ENCODE data around the gene SDK2.

Gene SDK2

GRCh38 chr17:73644145-73645049 is at the start of gene SDK2:
Gene SDK2, minus strand, starts transcription at chr17:73644445. Its CDS starts 357 bp downstream, at chr17:73644088.
- DNase-seq: no peak

DNA sequence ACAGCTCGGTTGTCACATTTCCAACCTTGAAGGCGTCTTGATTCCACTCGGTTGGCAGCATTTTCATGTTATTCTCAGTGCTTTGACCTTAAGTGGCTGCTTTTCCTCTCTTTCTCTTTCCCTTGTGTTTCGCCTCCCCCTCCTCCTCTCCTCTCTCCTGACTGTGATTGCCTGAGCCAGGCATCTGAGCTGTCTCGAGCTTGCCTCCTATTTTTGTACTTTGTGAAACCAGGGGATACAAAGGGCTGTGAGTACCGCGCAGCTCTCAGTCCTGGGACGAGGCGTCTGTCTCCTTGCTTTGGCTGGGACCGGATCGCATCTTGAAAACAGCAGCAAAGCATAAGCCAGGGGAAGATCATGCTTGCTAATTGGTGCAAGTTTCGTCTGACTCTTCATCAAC is 48.8 kb upstream of the SDK2 start:
- DNase-seq: no peak

GRCh38 chr17:73691321-73691766 is 47.1 kb upstream of the SDK2 start:
- DNase-seq: no peak

DNA sequence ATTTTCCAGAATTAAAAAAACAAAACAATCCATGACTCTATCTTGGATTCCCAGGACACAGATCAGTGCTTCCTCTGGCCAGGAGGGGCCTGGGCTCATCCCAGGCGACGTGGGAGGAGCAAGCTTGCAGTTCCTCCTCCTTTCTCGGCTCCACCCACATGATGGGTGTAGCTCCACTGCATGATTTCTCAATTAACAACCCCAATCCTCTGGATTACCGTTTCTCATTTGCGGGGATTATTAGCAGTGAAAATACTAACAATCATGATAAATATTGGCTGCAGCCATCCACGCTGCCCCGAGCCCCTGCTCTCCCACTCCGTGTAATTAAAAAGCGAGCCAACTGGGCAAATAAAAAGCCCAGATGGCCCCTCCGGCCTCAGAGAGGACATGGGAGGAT is 46.4 kb upstream of the SDK2 start:
- no peak for DNase-seq

DNA sequence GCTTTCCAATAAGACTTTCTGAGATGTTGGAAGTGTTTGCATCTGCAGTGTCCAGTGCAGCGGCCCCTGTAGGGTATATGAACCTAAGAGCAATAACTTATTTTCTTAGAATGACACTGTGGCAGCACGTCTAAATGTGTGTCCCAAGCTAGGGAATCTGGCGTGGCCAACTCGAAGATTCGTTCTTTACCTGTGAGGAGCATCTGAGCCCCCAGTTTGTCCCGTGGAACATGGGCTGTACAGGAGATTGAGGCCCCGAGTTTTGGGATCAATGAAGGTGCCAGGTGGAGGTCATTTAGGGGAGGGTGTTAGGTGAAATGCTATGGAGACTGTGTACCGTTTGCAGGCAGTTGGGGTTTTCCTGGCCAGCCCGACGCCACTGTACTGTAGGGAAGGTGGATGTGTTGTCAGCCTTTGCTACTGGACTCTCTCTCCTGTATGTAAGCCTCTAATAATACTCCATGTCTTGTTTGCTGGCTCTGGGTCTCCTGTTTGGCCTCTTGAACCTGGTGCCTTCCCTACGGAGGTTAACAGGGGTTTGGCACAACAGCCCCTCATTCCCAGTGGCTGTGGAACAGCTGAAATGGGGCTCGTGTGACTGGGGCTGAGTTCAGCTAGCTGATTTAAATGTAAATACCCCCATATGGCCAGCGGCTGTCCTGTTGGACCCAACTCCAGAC is 45.5 kb upstream of the SDK2 start:
- no peak for DNase-seq

DNA sequence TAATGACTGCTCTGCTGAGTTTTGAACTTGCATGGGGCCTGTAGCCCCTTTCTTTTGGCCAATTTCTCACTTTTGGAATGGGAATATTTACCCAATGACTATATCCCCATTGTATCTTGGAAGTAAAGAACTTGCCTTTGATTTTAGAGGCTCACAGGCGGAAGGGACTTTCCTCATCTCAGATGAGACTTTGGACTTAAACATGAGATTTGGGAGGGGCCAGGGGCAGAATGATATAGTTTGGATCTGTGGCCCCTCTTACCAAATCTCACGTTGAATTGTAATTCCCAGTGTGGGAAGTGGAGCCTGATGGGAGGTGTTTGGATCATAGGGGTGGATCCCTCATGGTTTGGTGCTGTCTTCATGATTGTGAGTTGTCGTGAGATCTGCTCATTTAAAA is 42.7 kb upstream of the SDK2 start:
- DNase-seq: no peak

DNA sequence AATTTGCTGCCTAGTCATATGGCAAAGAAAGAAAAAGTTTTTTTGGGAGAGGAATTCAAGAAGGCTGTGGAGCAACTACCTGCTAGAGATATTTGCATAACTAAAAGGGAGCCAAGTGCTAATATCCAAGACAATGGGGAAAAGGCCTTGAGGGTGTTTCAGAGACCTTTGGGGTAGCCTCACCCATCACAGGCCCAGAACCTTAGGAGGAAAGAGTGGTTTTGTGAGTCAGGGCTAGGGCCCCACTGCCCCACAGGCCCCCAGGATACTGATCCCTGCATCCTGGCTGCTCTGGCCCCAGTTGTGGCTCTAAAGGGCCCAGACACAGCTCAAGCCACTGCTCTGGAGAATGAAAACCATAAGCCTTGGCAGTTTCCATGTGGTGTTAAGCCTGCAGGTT is 41.9 kb upstream of the SDK2 start:
- no peak for DNase-seq

GRCh38 chr17:73684183-73684582 is 39.9 kb upstream of the SDK2 start:
- no peak for DNase-seq

- DNase-seq: peak; percentile 42
These were observed 39.5 kb upstream of the SDK2 start for GRCh38 chr17:73683771-73684170.

- DNase-seq: no peak
These were observed 37.7 kb upstream of the SDK2 start for GRCh38 chr17:73681946-73682345.

- no peak for DNase-seq
These were observed 35.2 kb upstream of the SDK2 start for GRCh38 chr17:73679476-73679875.

GRCh38 chr17:73678999-73679398 is 34.8 kb upstream of the SDK2 start:
- no peak for DNase-seq

DNA sequence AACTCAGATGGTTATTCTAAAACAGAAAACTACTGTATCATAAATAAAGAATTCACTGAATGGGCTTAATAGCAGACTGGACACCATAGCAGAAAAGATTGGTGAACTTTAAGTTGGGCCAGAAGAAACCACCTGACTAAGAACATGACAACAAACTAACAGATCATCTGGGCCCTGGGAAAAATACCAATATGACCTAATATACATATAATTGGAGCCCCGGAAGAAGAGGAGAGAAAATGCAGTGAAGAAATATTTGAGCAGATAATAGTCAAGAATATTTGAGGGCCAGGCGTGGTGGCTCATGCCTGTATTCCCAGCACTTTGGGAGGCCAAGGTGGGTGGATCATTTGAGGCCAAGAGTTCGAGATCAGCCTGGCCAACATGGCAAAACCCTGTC is 25.5 kb upstream of the SDK2 start:
- no peak for DNase-seq

DNA sequence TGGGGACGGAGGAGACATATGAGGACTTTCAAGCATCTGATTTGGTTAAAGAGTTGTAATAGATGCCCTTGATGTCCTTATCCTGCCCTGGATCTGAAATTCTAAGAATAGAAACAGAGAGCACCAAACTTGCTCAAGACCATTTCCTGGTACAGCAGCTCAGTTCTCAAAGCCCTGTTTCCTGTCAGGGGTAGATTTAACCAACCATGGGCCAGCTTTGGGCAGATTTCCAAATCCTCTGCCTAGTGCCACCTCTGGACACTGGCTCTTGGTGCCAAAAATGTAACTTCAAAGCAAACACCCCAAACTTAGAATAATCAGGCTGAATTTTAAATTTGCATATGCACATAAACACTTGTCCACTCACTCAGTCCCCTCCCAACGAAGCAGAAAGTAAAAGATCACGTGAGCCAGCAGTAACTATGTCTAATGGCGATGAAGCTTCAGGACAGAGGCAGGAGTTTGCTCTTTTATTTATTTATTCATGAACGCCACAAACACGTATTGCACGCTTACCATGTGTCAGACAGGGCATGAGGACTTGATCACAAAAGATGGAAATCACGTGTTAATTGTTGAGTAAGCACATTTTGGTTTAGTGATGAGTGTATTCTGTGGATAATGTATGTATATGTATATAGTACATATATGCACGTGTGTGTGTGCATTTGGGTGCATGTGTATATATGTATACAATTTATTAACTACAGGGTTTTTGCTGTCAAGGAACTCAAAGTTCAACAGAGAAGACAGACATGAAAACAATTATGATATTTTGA is 23.1 kb upstream of the SDK2 start:
- DNase-seq: no peak

DNA sequence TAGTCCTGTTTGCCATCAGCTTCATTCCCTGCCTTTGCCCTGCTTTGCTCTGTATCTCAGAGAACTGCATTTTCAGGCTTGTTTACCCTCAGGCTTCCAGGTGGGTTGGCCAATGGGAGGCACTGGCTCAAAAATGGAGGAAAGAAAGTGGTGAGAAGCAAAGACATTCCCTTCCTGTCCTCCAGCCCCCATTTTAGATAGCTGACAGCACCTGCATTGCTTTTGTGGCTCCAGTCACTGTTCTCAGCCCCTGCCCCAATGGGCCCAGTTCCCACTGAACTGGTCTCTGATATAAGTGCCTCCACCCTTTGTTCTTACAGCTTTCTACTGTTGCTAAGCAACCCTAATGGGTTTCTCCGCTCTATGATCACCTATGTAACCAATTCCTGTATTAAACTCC is 19.4 kb upstream of the SDK2 start:
- DNase-seq: peak; percentile 18

DNA sequence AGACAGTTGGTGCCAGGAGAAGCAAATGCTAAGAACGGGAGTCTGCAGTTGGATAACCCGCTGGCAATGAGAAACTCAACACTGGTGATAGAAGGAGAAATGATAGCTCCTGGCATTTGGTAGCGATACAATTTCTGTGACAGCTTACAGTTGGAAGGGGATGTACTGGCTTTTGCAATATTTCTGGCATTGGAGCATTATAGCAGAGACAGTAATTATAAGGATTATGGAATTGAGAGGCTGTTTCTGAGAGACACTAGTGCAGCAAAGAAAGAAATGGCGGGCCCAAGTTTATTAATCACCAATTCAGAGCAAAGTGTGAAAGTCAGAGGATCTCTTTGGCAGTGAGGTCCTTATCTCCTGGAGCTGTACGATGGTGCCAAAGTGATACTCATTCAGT is 16.1 kb upstream of the SDK2 start:
- no peak for DNase-seq

- no peak for DNase-seq
These were observed 14.7 kb upstream of the SDK2 start for GRCh38 chr17:73658821-73659515.

- no peak for DNase-seq
These were observed 13.3 kb upstream of the SDK2 start for GRCh38 chr17:73657473-73658116.

GRCh38 chr17:73654241-73654640 is 10.0 kb upstream of the SDK2 start:
- no peak for DNase-seq

GRCh38 chr17:73653810-73654209 is 9.6 kb upstream of the SDK2 start:
- DNase-seq: no peak

- DNase-seq: no peak
These were observed 8.7 kb upstream of the SDK2 start for GRCh38 chr17:73652886-73653480.

Data from NCI-H2029 treated with DMSO at 0.1 percent for 48 hours (cell line).